ENCODE results near the gene DHX58.

Gene DHX58

DNA sequence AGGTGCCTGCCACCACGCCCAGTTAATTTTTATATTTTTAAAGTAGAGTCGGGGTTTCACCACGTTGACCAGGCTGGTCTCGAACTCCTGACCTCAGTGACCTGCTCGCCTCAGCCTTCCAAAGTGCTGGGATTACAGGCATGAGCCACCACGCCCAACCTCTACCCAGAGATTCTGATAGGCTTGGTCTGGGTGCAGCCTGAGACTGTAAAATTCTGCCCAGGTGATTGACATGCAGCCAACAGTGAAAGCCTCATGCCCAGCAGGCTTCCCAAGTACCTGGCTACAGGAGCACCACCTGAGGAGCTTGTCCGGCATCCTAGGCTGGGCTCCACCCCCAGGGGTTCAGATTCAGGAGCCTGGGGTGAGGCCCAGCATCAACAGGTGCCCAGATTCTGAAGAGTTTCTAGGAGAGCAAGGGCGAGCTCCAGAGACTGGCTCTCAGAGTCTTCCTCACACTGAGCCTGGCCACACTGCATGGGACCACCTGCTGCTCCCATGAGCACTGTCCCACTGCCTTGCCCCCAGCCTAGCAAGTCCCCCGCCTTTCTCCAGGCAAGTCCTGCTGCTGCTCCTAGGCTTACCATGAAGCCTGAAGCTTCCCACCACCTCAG lies 30.9 kb downstream of the DHX58 start:
- no peak overlapping the region for H3K27ac ChIP-seq (ENCODE audit: insufficient read depth, low read depth, low read length, poor library complexity, severe bottlenecking)
- WGBS, 2 experiments = 93 to 94% methylated on average over 9 of the region's 9 CpGs

GRCh38 chr17:42079541-42079940 lies 33.0 kb downstream of the DHX58 start:
- 89 to 92% methylated on average over 2 of the region's 2 CpGs for WGBS, 2 experiments
- peaks cover 8% of the 10 kb centered on the region for H3K4me1 ChIP-seq (ENCODE audit: control insufficient read depth, insufficient read depth, low read length)
- no peak overlapping the region for H3K27ac ChIP-seq (ENCODE audit: insufficient read depth, low read depth, low read length, poor library complexity, severe bottlenecking)
- no peaks in the 10 kb centered on the region for H3K36me3 ChIP-seq (ENCODE audit: control insufficient read depth, insufficient read depth, low read length)
- no peaks in the 10 kb centered on the region for H3K9me3 ChIP-seq (ENCODE audit: control insufficient read depth, low read length)
- H3K27me3 ChIP-seq (ENCODE audit: control insufficient read depth, insufficient read depth, low read length, poor library complexity, severe bottlenecking) = no peaks in the 10 kb centered on the region
- no peak overlapping the region for H3K4me3 ChIP-seq (ENCODE audit: insufficient read depth, low read depth, low read length)

More for the DNA sequence above, 30.9 kb downstream of the DHX58 start:
- no peaks in the 10 kb centered on the region for H3K27me3 ChIP-seq (ENCODE audit: control insufficient read depth, insufficient read depth, low read length, poor library complexity, severe bottlenecking)
- H3K9me3 ChIP-seq (ENCODE audit: control insufficient read depth, low read length) = no peaks in the 10 kb centered on the region
- peaks cover 8% of the 10 kb centered on the region for H3K4me1 ChIP-seq (ENCODE audit: control insufficient read depth, insufficient read depth, low read length)
- no peaks in the 10 kb centered on the region for H3K36me3 ChIP-seq (ENCODE audit: control insufficient read depth, insufficient read depth, low read length)
- no peak overlapping the region for H3K4me3 ChIP-seq (ENCODE audit: insufficient read depth, low read depth, low read length)

GRCh38 chr17:42078396-42079043 lies 34.0 kb downstream of the DHX58 start:
- Histone ChIP-seq H3K4me3 (ENCODE audit: insufficient read depth, low read depth, low read length) (no peak overlapping the region), H3K27ac (ENCODE audit: insufficient read depth, low read depth, low read length, poor library complexity, severe bottlenecking) (no peak overlapping the region), H3K4me1 (ENCODE audit: control insufficient read depth, insufficient read depth, low read length) (peaks cover 8% of the 10 kb centered on the region), H3K27me3 (ENCODE audit: control insufficient read depth, insufficient read depth, low read length, poor library complexity, severe bottlenecking) (peaks cover 5% of the 10 kb centered on the region), H3K36me3 (ENCODE audit: control insufficient read depth, insufficient read depth, low read length) (no peaks in the 10 kb centered on the region), H3K9me3 (ENCODE audit: control insufficient read depth, low read length) (no peaks in the 10 kb centered on the region)
- 90 to 91% methylated on average over 8 of the region's 8 CpGs for WGBS, 2 experiments

DNA sequence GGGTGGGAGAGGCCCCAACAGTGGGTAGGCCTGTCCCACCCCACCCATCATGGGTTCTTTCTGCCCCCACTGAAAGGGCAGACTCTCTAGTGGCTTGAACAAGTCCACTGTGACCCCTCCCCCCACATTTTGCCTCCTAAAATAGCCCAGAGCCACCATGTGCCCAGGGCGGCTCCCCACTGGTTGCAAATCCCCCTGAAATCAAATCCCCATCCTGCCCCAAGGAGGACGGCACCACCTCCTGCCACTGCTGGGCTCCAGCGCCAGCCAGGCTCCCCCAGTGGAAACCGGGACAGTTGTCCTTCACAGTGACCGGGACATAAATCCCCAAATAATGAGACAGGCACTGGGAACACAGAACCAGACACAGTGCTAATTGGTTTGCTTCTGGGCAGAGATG lies 34.8 kb downstream of the DHX58 start:
- WGBS, 2 experiments = 74 to 82% methylated on average over 5 of the region's 5 CpGs
- Histone ChIP-seq H3K27ac (ENCODE audit: insufficient read depth, low read depth, low read length, poor library complexity, severe bottlenecking) (no peak overlapping the region), H3K36me3 (ENCODE audit: control insufficient read depth, insufficient read depth, low read length) (no peaks in the 10 kb centered on the region), H3K27me3 (ENCODE audit: control insufficient read depth, insufficient read depth, low read length, poor library complexity, severe bottlenecking) (peaks cover 13% of the 10 kb centered on the region), H3K9me3 (ENCODE audit: control insufficient read depth, low read length) (no peaks in the 10 kb centered on the region), H3K4me3 (ENCODE audit: insufficient read depth, low read depth, low read length) (no peak overlapping the region), H3K4me1 (ENCODE audit: control insufficient read depth, insufficient read depth, low read length) (peaks cover 8% of the 10 kb centered on the region)

- Histone ChIP-seq H3K9me3 (ENCODE audit: control insufficient read depth, low read length) (no peaks in the 10 kb centered on the region), H3K4me1 (ENCODE audit: control insufficient read depth, insufficient read depth, low read length) (peaks cover 8% of the 10 kb centered on the region), H3K4me3 (ENCODE audit: insufficient read depth, low read depth, low read length) (no peak overlapping the region), H3K36me3 (ENCODE audit: control insufficient read depth, insufficient read depth, low read length) (no peaks in the 10 kb centered on the region), H3K27ac (ENCODE audit: insufficient read depth, low read depth, low read length, poor library complexity, severe bottlenecking) (no peak overlapping the region), H3K27me3 (ENCODE audit: control insufficient read depth, insufficient read depth, low read length, poor library complexity, severe bottlenecking) (peaks cover 21% of the 10 kb centered on the region)
- WGBS, 2 experiments = 88 to 92% methylated on average over 3 to 4 of the region's 4 CpGs
These were observed 35.5 kb downstream of the DHX58 start for GRCh38 chr17:42076797-42077559.

DNA sequence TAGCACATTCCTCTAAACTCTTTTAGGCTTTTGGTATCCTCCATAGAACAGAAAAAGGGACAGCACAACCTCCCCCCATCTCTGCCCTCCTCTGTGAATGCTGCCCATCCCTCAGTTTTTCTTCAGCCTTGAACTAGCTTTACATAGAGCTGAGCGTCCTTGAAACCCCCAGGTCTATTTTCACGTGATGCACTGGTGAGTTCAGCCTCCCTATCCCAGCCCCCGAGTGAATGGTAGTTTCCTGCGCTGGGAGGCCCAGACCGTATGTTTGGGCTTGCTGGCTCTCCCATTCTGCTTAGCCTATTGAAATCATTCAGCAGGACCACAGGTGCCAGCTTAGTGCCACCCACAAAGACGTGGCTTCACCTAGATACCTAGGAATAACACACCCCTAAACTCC lies 36.7 kb downstream of the DHX58 start:
- H3K36me3 ChIP-seq (ENCODE audit: control insufficient read depth, insufficient read depth, low read length) = no peaks in the 10 kb centered on the region
- WGBS, 2 experiments = 87 to 88% methylated on average over 6 of the region's 6 CpGs
- peaks cover 8% of the 10 kb centered on the region for H3K4me1 ChIP-seq (ENCODE audit: control insufficient read depth, insufficient read depth, low read length)
- H3K4me3 ChIP-seq (ENCODE audit: insufficient read depth, low read depth, low read length) = no peak overlapping the region
- no peaks in the 10 kb centered on the region for H3K9me3 ChIP-seq (ENCODE audit: control insufficient read depth, low read length)
- no peak overlapping the region for H3K27ac ChIP-seq (ENCODE audit: insufficient read depth, low read depth, low read length, poor library complexity, severe bottlenecking)
- peaks cover 32% of the 10 kb centered on the region for H3K27me3 ChIP-seq (ENCODE audit: control insufficient read depth, insufficient read depth, low read length, poor library complexity, severe bottlenecking)

DNA sequence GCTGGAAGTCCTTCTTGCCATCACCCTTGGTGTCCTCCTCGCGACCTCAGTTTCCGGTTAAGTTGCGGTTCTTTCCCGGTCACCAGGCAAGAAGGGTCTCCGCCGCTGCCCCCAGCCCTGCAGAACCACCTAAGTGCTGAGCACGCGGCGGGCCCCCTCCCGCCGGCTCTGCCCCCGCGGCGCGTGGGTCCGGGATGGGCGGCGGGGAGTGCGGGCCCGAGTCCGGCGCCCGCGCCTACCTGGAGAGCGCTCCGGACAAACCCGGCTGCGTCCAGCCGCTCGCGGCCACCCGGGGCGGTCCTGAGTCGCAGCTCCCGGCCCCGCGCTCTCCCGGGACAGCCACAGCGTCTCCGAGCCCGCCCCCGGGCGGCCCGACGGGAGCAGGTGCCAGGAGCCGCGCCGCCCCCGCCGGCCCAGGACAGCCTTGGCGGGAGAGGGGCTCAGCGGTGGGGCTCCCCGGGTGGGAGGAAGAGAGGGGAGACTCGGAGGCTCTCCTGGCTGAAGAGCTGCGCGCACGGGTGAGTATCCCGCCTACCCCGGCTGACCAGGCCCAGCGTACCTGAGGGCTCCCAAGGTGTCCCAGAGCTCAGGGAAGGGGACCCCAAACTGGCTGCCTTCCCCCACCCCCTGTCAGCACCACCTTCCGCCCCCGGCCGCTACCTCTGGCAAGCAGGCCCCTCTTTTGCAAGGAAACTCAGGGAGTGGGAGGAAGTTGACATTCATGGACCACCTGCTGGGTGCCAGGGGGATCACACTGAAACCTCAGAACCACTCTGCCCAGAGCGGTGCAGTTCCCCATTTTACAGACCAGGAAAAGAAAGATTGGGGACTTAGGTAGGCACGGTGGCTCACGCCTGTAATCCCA lies 40.0 kb downstream of the DHX58 start:
- Histone ChIP-seq H3K4me1 (ENCODE audit: control insufficient read depth, insufficient read depth, low read length) (peaks cover 1% of the 10 kb centered on the region), H3K9me3 (ENCODE audit: control insufficient read depth, low read length) (no peaks in the 10 kb centered on the region), H3K27me3 (ENCODE audit: control insufficient read depth, insufficient read depth, low read length, poor library complexity, severe bottlenecking) (peaks cover 32% of the 10 kb centered on the region), H3K36me3 (ENCODE audit: control insufficient read depth, insufficient read depth, low read length) (no peaks in the 10 kb centered on the region), H3K27ac (ENCODE audit: insufficient read depth, low read depth, low read length, poor library complexity, severe bottlenecking) (no peak overlapping the region), H3K4me3 (ENCODE audit: insufficient read depth, low read depth, low read length) (peak overlapping the region; percentile 45)
- WGBS, 2 experiments = 6 to 7% methylated on average over 67 of the region's 67 CpGs

DNA sequence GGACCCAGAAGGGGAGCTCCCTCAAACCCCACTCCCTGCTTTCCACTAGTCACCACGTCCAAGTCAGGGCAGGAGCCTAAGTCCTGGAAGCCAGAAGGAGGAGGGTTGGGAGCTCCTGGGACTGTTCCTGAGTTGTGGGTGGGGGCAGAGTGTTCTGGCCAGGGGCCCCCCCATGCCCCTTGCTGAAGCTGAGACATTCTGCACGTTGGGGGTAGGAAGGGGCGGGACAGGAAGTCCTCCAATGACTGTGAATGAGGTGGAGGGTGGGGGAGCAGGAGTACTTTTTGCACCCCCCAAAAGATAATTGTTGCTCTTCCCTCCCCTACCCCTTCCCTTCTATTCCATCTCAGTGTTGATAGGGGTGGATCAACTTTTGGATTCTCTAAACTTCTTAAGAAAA lies 40.7 kb downstream of the DHX58 start:
- no peaks in the 10 kb centered on the region for H3K4me1 ChIP-seq (ENCODE audit: control insufficient read depth, insufficient read depth, low read length)
- H3K27ac ChIP-seq (ENCODE audit: insufficient read depth, low read depth, low read length, poor library complexity, severe bottlenecking) = no peak overlapping the region
- peak overlapping the region; percentile 45 for H3K4me3 ChIP-seq (ENCODE audit: insufficient read depth, low read depth, low read length)
- WGBS, 2 experiments = 14 to 15% methylated on average over 3 of the region's 3 CpGs
- no peaks in the 10 kb centered on the region for H3K36me3 ChIP-seq (ENCODE audit: control insufficient read depth, insufficient read depth, low read length)
- no peaks in the 10 kb centered on the region for H3K9me3 ChIP-seq (ENCODE audit: control insufficient read depth, low read length)
- H3K27me3 ChIP-seq (ENCODE audit: control insufficient read depth, insufficient read depth, low read length, poor library complexity, severe bottlenecking) = peaks cover 32% of the 10 kb centered on the region

- Histone ChIP-seq H3K27ac (ENCODE audit: insufficient read depth, low read depth, low read length, poor library complexity, severe bottlenecking) (no peak overlapping the region), H3K9me3 (ENCODE audit: control insufficient read depth, low read length) (no peaks in the 10 kb centered on the region), H3K27me3 (ENCODE audit: control insufficient read depth, insufficient read depth, low read length, poor library complexity, severe bottlenecking) (peaks cover 31% of the 10 kb centered on the region), H3K36me3 (ENCODE audit: control insufficient read depth, insufficient read depth, low read length) (no peaks in the 10 kb centered on the region), H3K4me1 (ENCODE audit: control insufficient read depth, insufficient read depth, low read length) (peaks cover under 1% of the 10 kb centered on the region), H3K4me3 (ENCODE audit: insufficient read depth, low read depth, low read length) (no peak overlapping the region)
- WGBS, 2 experiments = 77 to 81% methylated on average over 3 of the region's 3 CpGs
These were observed 43.5 kb downstream of the DHX58 start for GRCh38 chr17:42068979-42069378.
